ENCODE results near the gene PLA2R1.

- no peak for TF ChIP-seq CTCF (conservative IDR thresholded peaks at IDR 0.05; ENCODE audit: low read length)
- TF ChIP-seq EZH2phosphoT487 (IDR thresholded peaks at IDR 0.05; ENCODE audit: borderline replicate concordance), result no peak
These were observed 78.4 kb downstream of the PLA2R1 start for GRCh38 chr2:159984034-159984433.

Data from Loucy (cell line).